SK-N-SH (cell line): ENCODE data around the gene WBP1L. TPM values are rescaled to one million over a fixed set of nuclear protein-coding genes. Genes with fewer than 3 reads are reported as not detected.

ENCODE experiments used
- CTCF ChIA-PET: fragments of 300-600, 350-600 bp; formaldehyde crosslinking; extraction: SDS; loops from one replicate; lab custom pipeline; 2021; lab: Yijun Ruan, JAX
- POLR2A ChIA-PET: fragments of 350-600 bp; sonication (Branson Sonifier 250); formaldehyde crosslinking; extraction: SDS; loops from one replicate; lab custom pipeline; 2020; ENCODE audit warnings: antibody characterized with exemption, inconsistent platforms; lab: Yijun Ruan, JAX
- DNase-seq: peaks from one replicate; pipeline ENCODE4 v3.0.0; 2012
- H2AFZ ChIP-seq: fragments of 200-600 bp; sonication (generic); 2 replicates; pipeline ENCODE4 v1.8.1; 2016; ENCODE audit warnings: antibody characterized with exemption, mild to moderate bottlenecking, low read depth
- H3F3A ChIP-seq: fragments of 200-600 bp; sonication (generic); replicated peaks from 2 replicates; pipeline ENCODE3; 2016; ENCODE audit warnings: antibody characterized with exemption, mild to moderate bottlenecking; ENCODE audit not compliant: insufficient read depth
- H3K27ac ChIP-seq, 2 experiments: fragments of 200-500 bp in 1 of 2; fragments of 200-600 bp in 1 of 2; sonication (Bioruptor generic) in 1 of 2; sonication (generic), shearing (Covaris generic) in 1 of 2; 2 replicates each; pipeline versions ENCODE4 v1.5.1 to v1.6.1; 2014 to 2016; ENCODE audit warnings: low read depth in 2 of 2, inconsistent platforms in 1 of 2, low read length in 1 of 2, mild to moderate bottlenecking in 1 of 2, mixed read lengths in 1 of 2
- H3K27me3 ChIP-seq: fragments of 200-600 bp; sonication (generic), shearing (Covaris generic); 2 replicates; pipeline ENCODE4 v1.6.1; 2016; ENCODE audit warnings: mixed run types; ENCODE audit not compliant: insufficient read depth
- H3K36me3 ChIP-seq, 2 experiments: fragments of 200-500 bp in 1 of 2; fragments of 200-600 bp in 1 of 2; sonication (Bioruptor generic) in 1 of 2; sonication (generic) in 1 of 2; replicated peaks in 1 of 2; 2 replicates each; pipeline versions ENCODE3 to v1.5.1; 2014 to 2016; ENCODE audit warnings: low read length in 1 of 2, mild to moderate bottlenecking in 1 of 2; ENCODE audit not compliant: insufficient read depth in 2 of 2, control insufficient read depth in 1 of 2
- H3K4me1 ChIP-seq, 2 experiments: fragments of 200-500 bp in 1 of 2; fragments of 200-600 bp in 1 of 2; sonication (Bioruptor generic) in 1 of 2; sonication (generic), shearing (Covaris generic) in 1 of 2; 2 replicates each; pipeline versions ENCODE4 v1.5.1 to v1.6.1; 2014 to 2016; ENCODE audit warnings: low read depth in 1 of 2, low read length in 1 of 2, mixed run types in 1 of 2; ENCODE audit not compliant: insufficient read depth in 2 of 2, control insufficient read depth in 1 of 2
- H3K4me2 ChIP-seq: fragments of 200-600 bp; sonication (generic), shearing (Covaris generic); 2 replicates; pipeline ENCODE4 v1.6.1; 2017; ENCODE audit warnings: mixed run types
- H3K4me3 ChIP-seq, 2 experiments: fragments of 200-500 bp in 1 of 2; fragments of 200-600 bp in 1 of 2; sonication (Bioruptor generic) in 1 of 2; sonication (generic), shearing (Covaris generic) in 1 of 2; 2 replicates each; pipeline versions ENCODE4 v1.5.1 to v1.8.1; 2014 to 2016; ENCODE audit warnings: low read depth in 2 of 2, inconsistent platforms in 1 of 2, low read length in 1 of 2, mild to moderate bottlenecking in 1 of 2, mixed read lengths in 1 of 2, moderate library complexity in 1 of 2
- H3K79me2 ChIP-seq: fragments of 200-600 bp; sonication (generic); 2 replicates; pipeline ENCODE4 v1.8.1; 2017; ENCODE audit warnings: mild to moderate bottlenecking; ENCODE audit not compliant: insufficient read depth
- H3K9ac ChIP-seq: fragments of 200-600 bp; sonication (generic); 2 replicates; pipeline ENCODE4 v1.6.1; 2017; ENCODE audit warnings: mixed run types
- H3K9me2 ChIP-seq: fragments of 200-600 bp; sonication (generic); 2 replicates; pipeline ENCODE4 v1.6.1; 2017; ENCODE audit warnings: mixed run types
- H3K9me3 ChIP-seq: fragments of 200-600 bp; sonication (generic); 2 replicates; pipeline ENCODE4 v1.6.1; 2017; ENCODE audit warnings: mixed run types, mild to moderate bottlenecking, moderate library complexity
- H4K20me1 ChIP-seq: fragments of 200-600 bp; sonication (generic); 2 replicates; pipeline ENCODE4 v1.6.1; 2017; ENCODE audit warnings: mild to moderate bottlenecking, mixed run types; ENCODE audit not compliant: insufficient read depth
- CHD2 ChIP-seq: fragments of 150-350 bp; IDR thresholded peaks from 2 replicates; pipeline ENCODE4 v1.6.1; 2018; ENCODE audit warnings: low read length; ENCODE audit not compliant: partially characterized antibody
- EZH2phosphoT487 ChIP-seq: fragments of 200-600 bp; sonication (generic); IDR thresholded peaks from 2 replicates; pipeline ENCODE4 v1.6.1; 2017; ENCODE audit warnings: low read depth, mixed run types, mild to moderate bottlenecking, antibody characterized with exemption, moderate library complexity, borderline replicate concordance
- FOXJ3 ChIP-seq: sonication (generic); formaldehyde crosslinking; IDR thresholded peaks from 2 replicates; pipeline ENCODE4 v1.5.1; 2020; ENCODE audit warnings: mild to moderate bottlenecking, missing genetic modification reagents
- GABPA ChIP-seq: IDR thresholded peaks from 2 replicates; pipeline ENCODE4 v1.4.0; 2012; ENCODE audit warnings: low read depth, mild to moderate bottlenecking
- GATA2 ChIP-seq: sonication (generic); formaldehyde crosslinking; IDR thresholded peaks from 2 replicates; pipeline ENCODE4 v1.5.0; 2020; ENCODE audit warnings: mild to moderate bottlenecking, missing genetic modification reagents
- JUND ChIP-seq: IDR thresholded peaks from 2 replicates; pipeline ENCODE4 v1.4.0; 2012
- MEF2A ChIP-seq: IDR thresholded peaks from 2 replicates; pipeline ENCODE4 v1.4.0; 2012; ENCODE audit warnings: low read depth, borderline replicate concordance
- MXI1 ChIP-seq: IDR thresholded peaks from 2 replicates; pipeline ENCODE4 v1.6.1; 2012; ENCODE audit warnings: mild to moderate bottlenecking, low read depth, low read length, improper control_type of control experiment
- POLR2AphosphoS5 ChIP-seq: IDR thresholded peaks from 2 replicates; pipeline ENCODE4 v1.6.1; 2012; ENCODE audit warnings: low read depth, low read length
- RAD21 ChIP-seq: IDR thresholded peaks from 2 replicates; pipeline ENCODE4 v1.6.1; 2012; ENCODE audit warnings: mild to moderate bottlenecking, low read length
- RCOR1 ChIP-seq: fragments of 150-350 bp; IDR thresholded peaks from 2 replicates; pipeline ENCODE4 v1.6.1; 2017; ENCODE audit warnings: antibody characterized with exemption, low read length
- RFX5 ChIP-seq: IDR thresholded peaks from 2 replicates; pipeline ENCODE4 v1.6.1; 2012; ENCODE audit warnings: mild to moderate bottlenecking, improper control_type of control experiment, low read length
- RXRA ChIP-seq: IDR thresholded peaks from 2 replicates; pipeline ENCODE4 v1.4.0; 2012; ENCODE audit warnings: low read depth, mild to moderate bottlenecking, borderline replicate concordance
- SMC3 ChIP-seq: IDR thresholded peaks from 2 replicates; pipeline ENCODE4 v1.6.1; 2012; ENCODE audit warnings: low read depth, low read length, improper control_type of control experiment
- TCF12 ChIP-seq: IDR thresholded peaks from 2 replicates; pipeline ENCODE4 v1.4.0; 2012
- USF1 ChIP-seq: IDR thresholded peaks from 2 replicates; pipeline ENCODE4 v1.4.0; 2012; ENCODE audit warnings: low read depth, borderline replicate concordance
- YY1 ChIP-seq: IDR thresholded peaks from 2 replicates; pipeline ENCODE4 v1.4.0; 2012; ENCODE audit warnings: low read depth, mild to moderate bottlenecking
- WGBS: methylation state at CpG from one replicate; pipeline ENCODE4 v1.1.6; 2017; ENCODE audit warnings: low lambda C conversion rate; 5-methylcytosine and 5-hydroxymethylcytosine counted together
- polyA plus RNA-seq, 3 experiments: library from polyadenylated mRNA; depleted of rRNA; stranded (reverse); fragments of >200 nt; gene quantifications; 2 replicates each; pipeline ENCODE4 v1.2.3, GENCODE V29; 2012
- TF ChIP-seq, protein P1 (sequence below): fragments of 200-600 bp; sonication (generic); IDR thresholded peaks from 2 replicates; pipeline ENCODE4 v1.6.1; 2017; ENCODE audit warnings: antibody characterized with exemption, mild to moderate bottlenecking, moderate library complexity
- TF ChIP-seq, protein P2 (sequence below): IDR thresholded peaks from 2 replicates; pipeline ENCODE4 v1.4.0; 2012; ENCODE audit warnings: low read depth

WBP1L gene
- polyA plus RNA-seq, 1 of the 3 experiments (the other 2 are of a cell fraction): 22.8 TPM

DNA sequence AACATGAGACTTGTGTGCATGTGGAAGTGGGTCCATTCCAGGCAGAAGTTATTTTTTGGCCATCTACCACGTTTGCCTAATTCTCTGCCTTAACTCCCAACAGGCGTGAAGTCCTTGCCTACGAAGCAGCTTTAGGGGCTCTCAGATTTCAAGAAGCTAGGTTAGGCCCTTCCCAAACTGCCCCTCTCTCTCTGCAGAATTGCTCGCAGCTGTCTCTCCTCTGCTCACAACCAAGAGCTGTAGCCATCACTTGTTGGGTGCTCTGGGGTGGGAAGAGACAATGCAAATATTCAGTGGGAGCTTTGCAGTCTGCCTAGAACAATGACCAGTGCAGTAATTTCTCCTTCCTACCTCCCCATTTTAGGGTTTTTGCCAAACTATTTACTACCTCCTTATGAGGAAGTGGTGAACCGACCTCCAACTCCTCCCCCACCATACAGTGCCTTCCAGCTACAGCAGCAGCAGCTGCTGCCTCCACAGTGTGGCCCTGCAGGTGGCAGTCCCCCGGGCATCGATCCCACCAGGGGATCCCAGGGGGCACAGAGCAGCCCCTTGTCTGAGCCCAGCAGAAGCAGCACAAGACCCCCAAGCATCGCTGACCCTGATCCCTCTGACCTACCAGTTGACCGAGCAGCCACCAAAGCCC is 68.6 kb downstream of the WBP1L start:
- TF ChIP-seq CHD2 (no peak), YY1 (no peak), EZH2phosphoT487 (no peak), JUND (no peak), RCOR1 (no peak), FOXJ3 (CRISPR knock-in tag) (no peak), TCF12 (no peak), MEF2A (no peak), MXI1 (no peak), SMC3 (no peak)
- TF ChIP-seq, protein P1, sequence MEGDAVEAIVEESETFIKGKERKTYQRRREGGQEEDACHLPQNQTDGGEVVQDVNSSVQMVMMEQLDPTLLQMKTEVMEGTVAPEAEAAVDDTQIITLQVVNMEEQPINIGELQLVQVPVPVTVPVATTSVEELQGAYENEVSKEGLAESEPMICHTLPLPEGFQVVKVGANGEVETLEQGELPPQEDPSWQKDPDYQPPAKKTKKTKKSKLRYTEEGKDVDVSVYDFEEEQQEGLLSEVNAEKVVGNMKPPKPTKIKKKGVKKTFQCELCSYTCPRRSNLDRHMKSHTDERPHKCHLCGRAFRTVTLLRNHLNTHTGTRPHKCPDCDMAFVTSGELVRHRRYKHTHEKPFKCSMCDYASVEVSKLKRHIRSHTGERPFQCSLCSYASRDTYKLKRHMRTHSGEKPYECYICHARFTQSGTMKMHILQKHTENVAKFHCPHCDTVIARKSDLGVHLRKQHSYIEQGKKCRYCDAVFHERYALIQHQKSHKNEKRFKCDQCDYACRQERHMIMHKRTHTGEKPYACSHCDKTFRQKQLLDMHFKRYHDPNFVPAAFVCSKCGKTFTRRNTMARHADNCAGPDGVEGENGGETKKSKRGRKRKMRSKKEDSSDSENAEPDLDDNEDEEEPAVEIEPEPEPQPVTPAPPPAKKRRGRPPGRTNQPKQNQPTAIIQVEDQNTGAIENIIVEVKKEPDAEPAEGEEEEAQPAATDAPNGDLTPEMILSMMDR: no peak
- Histone ChIP-seq H3K79me2 (peaks cover 3% of the 10 kb centered on the region; the same call in 1 of the 2 replicates), H3F3A (peaks cover 18% of the 10 kb centered on the region), H3K9me2 (no peaks in the 10 kb centered on the region), H2AFZ (no peak overlapping the region), H3K4me1 (peaks cover 0 to 8% of the 10 kb centered on the region in 2 experiments; a peak in 2 of 4 replicates), H3K4me2 (no peak overlapping the region), H3K4me3 (no peak overlapping the region), H4K20me1 (no peaks in the 10 kb centered on the region), H3K9ac (no peak overlapping the region), H3K36me3 (peaks cover 16 to 39% of the 10 kb centered on the region in 2 experiments), H3K27me3 (no peaks in the 10 kb centered on the region), H3K27ac (no peak overlapping the region), H3K9me3 (no peaks in the 10 kb centered on the region)
- no peak for DNase-seq
- ChIA-PET CTCF (interaction anchor here (0.9 kb wide), 2 partner anchors 20 to 521 kb away, joined by 3 to 4 read pairs; no protein-coding TSS in a partner anchor), POLR2A (no interaction called here)
- WGBS: 97% methylated on average over 7 of the region's 9 CpGs

- H4K20me1 ChIP-seq: no peaks in the 10 kb centered on the region
- H3K4me3 ChIP-seq: no peak overlapping the region
- 92% methylated on average over 10 of the region's 17 CpGs for WGBS
- TF ChIP-seq RFX5 (no peak), YY1 (no peak), GATA2 (CRISPR knock-in tag) (no peak), USF1 (no peak), POLR2AphosphoS5 (no peak), RCOR1 (no peak), FOXJ3 (CRISPR knock-in tag) (no peak), MXI1 (no peak), RAD21 (no peak), RXRA (no peak), GABPA (no peak), CHD2 (no peak)
- TF ChIP-seq, protein P1: no peak
- TF ChIP-seq, protein P2, sequence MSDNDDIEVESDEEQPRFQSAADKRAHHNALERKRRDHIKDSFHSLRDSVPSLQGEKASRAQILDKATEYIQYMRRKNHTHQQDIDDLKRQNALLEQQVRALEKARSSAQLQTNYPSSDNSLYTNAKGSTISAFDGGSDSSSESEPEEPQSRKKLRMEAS: no peak
- no peaks in the 10 kb centered on the region for H3K9me3 ChIP-seq
- peaks cover 0 to 8% of the 10 kb centered on the region in 2 experiments; a peak in 2 of 4 replicates for H3K4me1 ChIP-seq
- no peak overlapping the region for H2AFZ ChIP-seq
- H3K9ac ChIP-seq: no peak overlapping the region
- H3K27ac ChIP-seq: no peak overlapping the region
- no peaks in the 10 kb centered on the region for H3K27me3 ChIP-seq
- no peak for DNase-seq
- H3K9me2 ChIP-seq: no peaks in the 10 kb centered on the region
- ChIA-PET CTCF (interaction anchor here (0.9 kb wide), 1 partner anchor 521 kb away, joined by 4 read pairs; no protein-coding TSS in a partner anchor), POLR2A (no interaction called here)
- no peak overlapping the region for H3K4me2 ChIP-seq
- peaks cover 18% of the 10 kb centered on the region for H3F3A ChIP-seq
- peaks cover 13 to 39% of the 10 kb centered on the region in 2 experiments for H3K36me3 ChIP-seq
- H3K79me2 ChIP-seq: no peaks in the 10 kb centered on the region; the same call in 1 of the 2 replicates
Observed at GRCh38 chr10:102813017-102813541, 69.3 kb downstream of the WBP1L start.
